ENCODE measurements around the gene SPZ1.

DNA sequence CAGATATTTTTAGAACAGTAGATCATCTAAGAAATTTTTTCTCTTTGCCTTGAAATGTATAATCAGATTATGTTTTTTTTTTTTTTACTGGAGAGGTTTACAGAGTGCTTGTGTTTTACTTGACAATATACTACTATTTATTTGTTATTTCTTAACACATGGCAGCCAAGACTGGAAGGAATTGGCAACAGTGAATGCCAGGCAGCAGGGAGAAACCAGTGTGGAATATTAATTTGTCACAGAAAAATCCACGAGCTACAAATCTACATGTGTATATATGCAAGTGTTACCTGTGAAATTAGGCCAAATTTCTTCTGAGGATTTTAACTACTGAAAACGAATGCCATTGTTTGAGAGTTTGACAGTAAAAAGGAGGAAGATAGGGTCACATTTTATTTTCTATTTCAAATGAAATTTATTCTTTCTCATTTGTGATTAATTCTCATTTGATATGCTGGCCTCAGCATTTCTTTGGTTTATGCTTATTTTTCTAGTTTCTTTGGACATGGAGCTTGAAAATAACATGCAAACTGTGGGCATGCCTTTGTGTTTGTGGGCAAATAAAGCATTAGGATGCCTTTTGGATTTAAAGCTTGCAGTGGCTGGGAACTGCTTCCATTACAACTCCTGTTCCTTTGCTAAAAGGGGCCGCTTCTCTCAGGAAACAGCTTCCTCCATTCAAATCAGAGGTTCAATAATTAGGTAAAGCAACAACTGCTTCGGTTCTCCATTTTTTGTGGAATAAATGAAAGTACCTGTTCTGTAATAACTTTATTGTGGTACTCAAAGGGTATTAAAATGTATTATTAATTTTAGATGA is 49.1 kb downstream of the SPZ1 start:
- TF ChIP-seq ZNF274 (IDR thresholded peaks at IDR 0.05; ENCODE audit: low read depth, low read length), result no peak
- TF ChIP-seq YY1 (IDR thresholded peaks at IDR 0.05; ENCODE audit: insufficient read depth, insufficient read length), result no peak
- TF ChIP-seq SUZ12 (IDR thresholded peaks at IDR 0.05; ENCODE audit: extremely low read depth, insufficient read depth, insufficient read length), result no peak
